ENCODE results near the gene CHID1. TPM values are rescaled to one million over a fixed set of nuclear protein-coding genes. Genes with fewer than 3 reads are reported as not detected.

The CHID1 gene
- polyA plus RNA-seq, 1 donor from 2014 or later = 51.2 TPM

GRCh38 chr11:900545-900944, 10.1 kb downstream of the CHID1 start:
- Histone ChIP-seq H3K9ac (ENCODE audit: low read length) (no peak overlapping the region), H3F3A (ENCODE audit: insufficient read depth, low read length, poor library complexity, severe bottlenecking) (no peaks in the 10 kb centered on the region), H3K27me3 (ENCODE audit: insufficient read depth, low read depth, low read length) (no peaks in the 10 kb centered on the region), H3K9me2 (ENCODE audit: insufficient read depth, low read length) (no peaks in the 10 kb centered on the region), H3K36me3 (ENCODE audit: insufficient read depth, low read length) (no peaks in the 10 kb centered on the region), H3K9me3 (ENCODE audit: low read length) (no peaks in the 10 kb centered on the region), H3K27ac (ENCODE audit: low read length) (no peak overlapping the region), H2AFZ (ENCODE audit: low read depth, low read length) (no peak overlapping the region), H3K4me2 (ENCODE audit: low read length) (no peak overlapping the region), H3K79me2 (replicated peaks; ENCODE audit: insufficient read depth, low read length) (no peaks in the 10 kb centered on the region), H3K4me3 (ENCODE audit: low read length) (no peak overlapping the region), H4K20me1 (ENCODE audit: insufficient read depth) (no peaks in the 10 kb centered on the region)
- TF ChIP-seq EP300 (conservative IDR thresholded peaks at IDR 0.05; ENCODE audit: poor library complexity, severe bottlenecking) (no peak), SMC3 (conservative IDR thresholded peaks at IDR 0.05; ENCODE audit: poor library complexity) (no peak), MXI1 (conservative IDR thresholded peaks at IDR 0.05; ENCODE audit: poor library complexity, severe bottlenecking) (no peak), REST (IDR thresholded peaks at IDR 0.05; ENCODE audit: borderline replicate concordance) (no peak), TAF1 (IDR thresholded peaks at IDR 0.05; ENCODE audit: low read depth) (no peak), RAD21 (conservative IDR thresholded peaks at IDR 0.05) (no peak), EZH2 (IDR thresholded peaks at IDR 0.05; ENCODE audit: borderline replicate concordance, insufficient read depth, low read length, poor library complexity, severe bottlenecking) (no peak), CTCF (IDR thresholded peaks at IDR 0.05; ENCODE audit: poor library complexity, severe bottlenecking) (no peak), POLR2AphosphoS5 (IDR thresholded peaks at IDR 0.05) (no peak)

- Histone ChIP-seq H3K9me2 (ENCODE audit: insufficient read depth, low read length) (no peaks in the 10 kb centered on the region), H3K9me3 (ENCODE audit: low read length) (no peaks in the 10 kb centered on the region), H3F3A (ENCODE audit: insufficient read depth, low read length, poor library complexity, severe bottlenecking) (no peaks in the 10 kb centered on the region), H2AFZ (ENCODE audit: low read depth, low read length) (no peak overlapping the region), H4K20me1 (ENCODE audit: insufficient read depth) (no peaks in the 10 kb centered on the region), H3K4me3 (ENCODE audit: low read length) (no peak overlapping the region), H3K9ac (ENCODE audit: low read length) (no peak overlapping the region), H3K27me3 (ENCODE audit: insufficient read depth, low read depth, low read length) (no peaks in the 10 kb centered on the region), H3K36me3 (ENCODE audit: insufficient read depth, low read length) (no peaks in the 10 kb centered on the region), H3K4me2 (ENCODE audit: low read length) (no peak overlapping the region), H3K79me2 (replicated peaks; ENCODE audit: insufficient read depth, low read length) (no peaks in the 10 kb centered on the region), H3K27ac (ENCODE audit: low read length) (no peak overlapping the region)
- no peak for TF ChIP-seq REST (IDR thresholded peaks at IDR 0.05; ENCODE audit: borderline replicate concordance)
- no peak for TF ChIP-seq POLR2AphosphoS5 (IDR thresholded peaks at IDR 0.05)
- TF ChIP-seq TAF1 (IDR thresholded peaks at IDR 0.05; ENCODE audit: low read depth) = no peak
- TF ChIP-seq RAD21 (conservative IDR thresholded peaks at IDR 0.05) = no peak
- no peak for TF ChIP-seq MXI1 (conservative IDR thresholded peaks at IDR 0.05; ENCODE audit: poor library complexity, severe bottlenecking)
These were observed 10.9 kb downstream of the CHID1 start for GRCh38 chr11:899724-900123.

All from neural cell (in vitro differentiated cells).